22Rv1 (cell line): ENCODE data around the gene CCNK.

ENCODE experiments used
- H3K27ac ChIP-seq: fragments of 450-650 bp; 2 replicates; pipeline ENCODE4 v1.5.1; 2017
- CTCF ChIP-seq: fragments of 450-650 bp; IDR thresholded peaks from 2 replicates; pipeline ENCODE4 v1.5.1; 2017; ENCODE audit warnings: mild to moderate bottlenecking
- ZFX ChIP-seq: fragments of 450-650 bp; IDR thresholded peaks from 2 replicates; pipeline ENCODE4 v1.6.1; 2017; ENCODE audit warnings: antibody characterized with exemption, borderline replicate concordance

CCNK gene

GRCh38 chr14:99480917-99481744, at the start of gene CCNK:
CCNK (plus strand) TSS chr14:99481409; CDS start chr14:99492678, 11,269 bp downstream.
- peak within 1 kb of the TSS; percentile 81 for H3K27ac ChIP-seq
- TF ChIP-seq ZFX, result no peak
- TF ChIP-seq CTCF, result no peak

- no peak overlapping the region for H3K27ac ChIP-seq
- TF ChIP-seq ZFX (no peak), CTCF (no peak)
Measured at GRCh38 chr14:99431986-99432385, 49.2 kb upstream of the CCNK start.

GRCh38 chr14:99432485-99432884, 48.7 kb upstream of the CCNK start:
- H3K27ac ChIP-seq, result no peak overlapping the region
- TF ChIP-seq CTCF (no peak), ZFX (no peak)

- no peak for TF ChIP-seq CTCF
- TF ChIP-seq ZFX, result no peak
- no peak overlapping the region for H3K27ac ChIP-seq
Measured at GRCh38 chr14:99435327-99435726, 45.9 kb upstream of the CCNK start.

GRCh38 chr14:99436247-99437180, 44.7 kb upstream of the CCNK start:
- H3K27ac ChIP-seq, result no peak overlapping the region
- TF ChIP-seq CTCF, result no peak
- no peak for TF ChIP-seq ZFX

GRCh38 chr14:99437706-99438105, 43.5 kb upstream of the CCNK start:
- TF ChIP-seq ZFX (no peak), CTCF (no peak)
- H3K27ac ChIP-seq, result no peak overlapping the region

GRCh38 chr14:99440278-99440677, 40.9 kb upstream of the CCNK start:
- TF ChIP-seq ZFX, result no peak
- no peak for TF ChIP-seq CTCF
- H3K27ac ChIP-seq, result no peak overlapping the region
